Mesenchymal stem cell (in vitro differentiated cells and primary cell): ENCODE results near the gene KLHDC8B.

Experiments
- DNase-seq: peaks from one replicate; pipeline ENCODE4 v3.0.0-alpha.2; 2013
- H2AFZ ChIP-seq: one replicate; pipeline ENCODE4 v1.6.1; 2013; ENCODE audit warnings: low read depth, mild to moderate bottlenecking, control low read depth, inconsistent platforms, low read length, moderate library complexity
- H2AK5ac ChIP-seq: 2 replicates; pipeline ENCODE4 v1.6.1; 2013; ENCODE audit warnings: low read length, moderate library complexity, mild to moderate bottlenecking, inconsistent platforms; ENCODE audit not compliant: severe bottlenecking
- H2BK120ac ChIP-seq: one replicate; pipeline ENCODE4 v1.6.1; 2013; ENCODE audit warnings: low read depth, mild to moderate bottlenecking, inconsistent platforms, low read length, moderate library complexity
- H2BK12ac ChIP-seq, 2 experiments: one replicate each; pipeline ENCODE4 v1.6.1; 2013; ENCODE audit warnings: inconsistent platforms in 2 of 2, low read length in 2 of 2, mild to moderate bottlenecking in 2 of 2, moderate library complexity in 2 of 2, control low read depth in 1 of 2
- H2BK15ac ChIP-seq: one replicate; pipeline ENCODE4 v1.6.1; 2013; ENCODE audit warnings: mild to moderate bottlenecking, low read depth, inconsistent platforms; ENCODE audit not compliant: poor library complexity, severe bottlenecking
- H2BK5ac ChIP-seq: 2 replicates; pipeline ENCODE4 v1.6.1; 2013; ENCODE audit warnings: low read depth, mild to moderate bottlenecking, low read length, control low read depth, inconsistent platforms; ENCODE audit not compliant: poor library complexity, severe bottlenecking
- H3K14ac ChIP-seq, 2 experiments: one replicate each; pipeline ENCODE4 v1.6.1; 2013; ENCODE audit warnings: inconsistent platforms in 2 of 2, low read length in 2 of 2, control low read depth in 1 of 2, mild to moderate bottlenecking in 1 of 2, moderate library complexity in 1 of 2
- H3K18ac ChIP-seq, 2 experiments: one replicate each; pipeline ENCODE4 v1.6.1; 2013; ENCODE audit warnings: inconsistent platforms in 2 of 2, low read length in 2 of 2, control low read depth in 1 of 2, low read depth in 1 of 2, mild to moderate bottlenecking in 1 of 2
- H3K23ac ChIP-seq, 2 experiments: one replicate each; pipeline ENCODE4 v1.6.1; 2013; ENCODE audit warnings: inconsistent platforms in 2 of 2, low read length in 2 of 2, mild to moderate bottlenecking in 2 of 2, moderate library complexity in 2 of 2, control low read depth in 1 of 2
- H3K27ac ChIP-seq: 2 replicates; pipeline ENCODE4 v1.5.1; 2013; ENCODE audit warnings: mild to moderate bottlenecking, moderate library complexity, low read length, control low read depth, inconsistent platforms; ENCODE audit not compliant: poor library complexity, severe bottlenecking
- H3K27me3 ChIP-seq, 2 experiments: 2 replicates each; pipeline versions ENCODE4 v1.6.1 to v1.7.0; 2013; ENCODE audit warnings: low read length in 2 of 2, mild to moderate bottlenecking in 2 of 2, moderate library complexity in 2 of 2, control low read depth in 1 of 2, inconsistent platforms in 1 of 2; ENCODE audit not compliant: control insufficient read depth in 1 of 2, insufficient read depth in 1 of 2
- H3K36me3 ChIP-seq, 2 experiments: 2 replicates each; pipeline versions ENCODE4 v1.6.1 to v1.7.0; 2013; ENCODE audit warnings: low read length in 2 of 2, control low read depth in 1 of 2, inconsistent platforms in 1 of 2, low read depth in 1 of 2, mild to moderate bottlenecking in 1 of 2; ENCODE audit not compliant: insufficient read depth in 2 of 2, control insufficient read depth in 1 of 2
- H3K4ac ChIP-seq, 2 experiments: one replicate each; pipeline ENCODE4 v1.6.1; 2013; ENCODE audit warnings: inconsistent platforms in 2 of 2, low read length in 2 of 2, mild to moderate bottlenecking in 2 of 2, moderate library complexity in 2 of 2, control low read depth in 1 of 2, low read depth in 1 of 2
- H3K4me1 ChIP-seq: 2 replicates; pipeline ENCODE4 v1.6.1; 2013; ENCODE audit warnings: low read depth, low read length, control low read depth; ENCODE audit not compliant: control insufficient read depth, insufficient read depth
- H3K4me2 ChIP-seq: 2 replicates; pipeline ENCODE4 v1.6.1; 2013; ENCODE audit warnings: low read length, mild to moderate bottlenecking, inconsistent platforms; ENCODE audit not compliant: poor library complexity, severe bottlenecking
- H3K4me3 ChIP-seq, 2 experiments: 2 replicates each; pipeline versions ENCODE4 v1.5.1 to v1.7.0; 2013; ENCODE audit warnings: low read length in 2 of 2, mild to moderate bottlenecking in 2 of 2, control low read depth in 1 of 2, low read depth in 1 of 2; ENCODE audit not compliant: insufficient read depth in 1 of 2
- H3K79me1 ChIP-seq: replicated peaks from 2 replicates; pipeline ENCODE4 v1.6.1; 2013; ENCODE audit warnings: mild to moderate bottlenecking, control low read depth, low read length, inconsistent platforms; ENCODE audit not compliant: poor library complexity, severe bottlenecking
- H3K9ac ChIP-seq: 2 replicates; pipeline ENCODE4 v1.7.0; 2013; ENCODE audit warnings: mild to moderate bottlenecking, low read length, moderate library complexity
- H3K9me3 ChIP-seq: 2 replicates; pipeline ENCODE4 v1.7.0; 2013; ENCODE audit warnings: mild to moderate bottlenecking, low read length; ENCODE audit not compliant: control insufficient read depth
- H4K8ac ChIP-seq: one replicate; pipeline ENCODE4 v1.6.1; 2013; ENCODE audit warnings: inconsistent platforms, mild to moderate bottlenecking, low read length, moderate library complexity
- H4K91ac ChIP-seq: one replicate; pipeline ENCODE4 v1.6.1; 2013; ENCODE audit warnings: mild to moderate bottlenecking, low read length, inconsistent platforms
- WGBS: methylation state at CpG from one replicate; pipeline ENCODE4 v1.1.7; 2013; ENCODE audit warnings: mixed read lengths; 5-methylcytosine and 5-hydroxymethylcytosine counted together

Gene KLHDC8B

DNA sequence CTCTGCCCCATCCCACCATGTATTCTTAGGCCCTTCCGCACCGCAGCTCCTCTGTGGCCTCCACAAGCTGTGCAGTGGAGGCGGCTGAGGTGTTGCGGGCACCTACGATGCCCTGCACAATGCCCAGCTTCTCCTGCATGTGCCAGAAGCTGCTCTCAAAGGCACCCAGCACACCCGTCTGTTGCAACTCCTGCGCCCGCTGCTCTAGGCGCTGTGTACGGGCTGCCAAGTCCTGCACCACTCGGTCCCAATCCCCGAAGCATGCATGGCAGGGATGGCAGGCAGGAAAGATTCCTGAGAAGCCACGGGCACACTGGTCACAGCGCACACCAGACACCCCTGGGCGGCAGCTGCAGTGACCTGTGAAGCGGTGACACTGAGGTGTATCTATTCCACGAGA is 47.7 kb upstream of the KLHDC8B start:
- H2BK15ac ChIP-seq: no peak overlapping the region
- no peak overlapping the region for H4K8ac ChIP-seq
- no peak overlapping the region for H3K4me3 ChIP-seq
- H3K9me3 ChIP-seq: no peaks in the 10 kb centered on the region
- no peak overlapping the region for H2BK5ac ChIP-seq
- no peak for DNase-seq
- H3K36me3 ChIP-seq: peaks cover 74 to 77% of the 10 kb centered on the region in 2 experiments
- peaks cover 14% of the 10 kb centered on the region for H3K4me1 ChIP-seq
- no peaks in the 10 kb centered on the region for H3K27me3 ChIP-seq
- H3K23ac ChIP-seq: no peak overlapping the region
- no peak overlapping the region for H3K4ac ChIP-seq
- H4K91ac ChIP-seq: no peak overlapping the region
- no peak overlapping the region for H2BK120ac ChIP-seq
- H2BK12ac ChIP-seq: no peak overlapping the region
- no peak overlapping the region for H2AK5ac ChIP-seq
- H3K79me1 ChIP-seq: peaks cover 35% of the 10 kb centered on the region
- no peak overlapping the region for H3K18ac ChIP-seq
- 98% methylated on average over 17 of the region's 17 CpGs for WGBS
- H2AFZ ChIP-seq: no peak overlapping the region
- no peak overlapping the region for H3K9ac ChIP-seq
- H3K27ac ChIP-seq: no peak overlapping the region
- no peak overlapping the region for H3K4me2 ChIP-seq
- no peak overlapping the region for H3K14ac ChIP-seq

DNA sequence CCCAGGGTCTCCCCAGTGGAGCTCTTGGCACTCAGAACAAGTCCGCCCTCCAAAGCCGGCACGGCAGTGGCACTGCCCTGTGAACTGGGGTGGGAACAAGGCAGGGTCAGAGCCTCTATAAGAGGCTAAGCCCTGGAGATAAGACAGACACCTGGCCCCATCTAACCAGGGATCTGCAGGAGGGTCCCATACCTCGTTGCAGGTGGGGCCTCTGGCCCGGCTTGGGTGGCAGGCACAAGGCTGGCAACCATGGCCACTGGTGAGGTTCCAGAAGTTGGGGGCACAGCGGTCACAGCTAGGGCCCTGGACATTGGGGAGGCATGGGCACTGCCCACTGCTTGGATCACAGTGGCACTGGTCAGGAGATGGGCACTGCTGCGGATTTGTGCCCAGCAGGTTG is 47.2 kb upstream of the KLHDC8B start:
- 98% methylated on average over 7 of the region's 7 CpGs for WGBS
- Histone ChIP-seq H3K4me2 (no peak overlapping the region), H3K9ac (no peak overlapping the region), H3K9me3 (no peaks in the 10 kb centered on the region), H3K18ac (no peak overlapping the region), H3K4me3 (no peak overlapping the region), H2BK12ac (no peak overlapping the region), H3K27ac (no peak overlapping the region), H4K91ac (no peak overlapping the region), H3K14ac (no peak overlapping the region), H3K36me3 (peaks cover 76 to 80% of the 10 kb centered on the region in 2 experiments), H3K4ac (no peak overlapping the region), H3K27me3 (no peaks in the 10 kb centered on the region), H3K79me1 (peaks cover 37% of the 10 kb centered on the region), H3K23ac (no peak overlapping the region), H2BK5ac (no peak overlapping the region), H2BK15ac (no peak overlapping the region), H2AFZ (no peak overlapping the region), H3K4me1 (peaks cover 15% of the 10 kb centered on the region), H2BK120ac (no peak overlapping the region), H4K8ac (no peak overlapping the region), H2AK5ac (no peak overlapping the region)
- DNase-seq: no peak

DNA sequence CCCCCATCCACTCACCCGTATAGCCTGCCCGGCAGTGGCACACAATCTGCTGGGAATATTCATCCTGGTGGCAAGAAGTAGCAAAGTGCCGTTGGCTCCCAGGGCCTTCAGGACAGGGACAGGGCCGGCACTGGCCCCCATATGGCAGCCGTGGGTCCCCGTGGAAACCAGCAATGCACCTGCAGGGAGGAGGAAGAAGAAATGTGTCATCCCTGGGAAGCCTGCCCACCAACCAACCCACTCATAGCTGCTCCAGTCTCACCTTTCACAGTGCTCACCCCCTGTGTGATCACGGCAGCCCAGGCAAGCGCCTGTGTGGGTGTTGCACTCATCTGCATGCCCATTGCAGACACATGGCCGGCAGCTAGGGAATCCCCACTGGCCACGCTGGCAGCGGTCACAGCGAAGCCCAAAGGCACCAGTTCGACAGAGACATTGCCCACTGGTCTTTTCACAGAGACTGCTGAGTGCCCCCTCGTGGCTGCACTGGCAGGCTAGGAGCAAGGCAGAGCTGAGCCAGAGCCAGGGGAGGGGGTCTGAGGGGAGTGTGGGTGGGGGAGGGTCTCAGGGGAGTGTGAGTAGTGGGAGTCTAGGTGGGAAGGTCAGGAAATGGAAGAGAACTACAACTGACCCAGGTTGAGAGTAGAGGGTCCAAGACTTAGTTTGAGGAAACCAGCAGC is 46.3 kb upstream of the KLHDC8B start:
- no peak overlapping the region for H3K4me2 ChIP-seq
- H3K4me3 ChIP-seq: no peak overlapping the region
- H4K8ac ChIP-seq: no peak overlapping the region
- H2BK15ac ChIP-seq: no peak overlapping the region
- no peak overlapping the region for H2AFZ ChIP-seq
- H3K4ac ChIP-seq: no peak overlapping the region
- no peak overlapping the region for H3K27ac ChIP-seq
- DNase-seq: no peak
- no peak overlapping the region for H4K91ac ChIP-seq
- no peak overlapping the region for H2AK5ac ChIP-seq
- no peak overlapping the region for H3K14ac ChIP-seq
- no peak overlapping the region for H2BK5ac ChIP-seq
- H3K36me3 ChIP-seq: peaks cover 86 to 89% of the 10 kb centered on the region in 2 experiments
- H2BK12ac ChIP-seq: no peak overlapping the region
- H3K79me1 ChIP-seq: peaks cover 46% of the 10 kb centered on the region
- H3K18ac ChIP-seq: no peak overlapping the region
- H3K23ac ChIP-seq: no peak overlapping the region
- H3K27me3 ChIP-seq: no peaks in the 10 kb centered on the region
- no peak overlapping the region for H3K9ac ChIP-seq
- no peaks in the 10 kb centered on the region for H3K9me3 ChIP-seq
- peaks cover 14% of the 10 kb centered on the region for H3K4me1 ChIP-seq
- H2BK120ac ChIP-seq: no peak overlapping the region
- 91% methylated on average over 12 of the region's 14 CpGs for WGBS

DNA sequence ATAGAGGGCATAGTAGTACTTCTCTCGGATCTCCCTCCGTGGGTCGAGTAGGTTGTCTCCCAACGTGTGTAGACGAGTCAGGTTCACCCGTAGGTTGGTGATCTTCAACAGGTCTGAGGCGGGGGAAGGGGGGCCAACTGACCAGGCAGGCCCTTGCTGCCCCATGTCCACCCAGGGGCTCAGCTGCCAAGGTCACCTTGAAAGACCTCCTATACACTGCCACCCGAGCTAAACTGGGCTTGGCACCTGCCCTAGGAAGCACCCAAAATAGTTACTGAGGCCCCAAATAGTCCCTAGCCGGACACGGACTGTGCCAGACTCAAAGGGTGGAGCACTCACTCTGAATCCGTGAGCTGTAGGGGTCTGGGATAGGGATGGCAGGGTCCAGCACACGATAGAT is 40.4 kb upstream of the KLHDC8B start:
- Histone ChIP-seq H3K36me3 (peaks cover 51% of the 10 kb centered on the region in 2 experiments), H2BK5ac (no peak overlapping the region), H2AK5ac (no peak overlapping the region), H3K27me3 (no peaks in the 10 kb centered on the region), H3K4ac (no peak overlapping the region), H3K4me3 (peak overlapping the region in 1 of 2 experiments; percentile 92), H3K18ac (no peak overlapping the region), H2BK120ac (no peak overlapping the region), H3K9ac (peak overlapping the region; percentile 10), H2AFZ (no peak overlapping the region), H3K4me1 (peaks cover 39% of the 10 kb centered on the region), H2BK15ac (no peak overlapping the region), H4K91ac (no peak overlapping the region), H3K79me1 (peaks cover 41% of the 10 kb centered on the region), H3K14ac (no peak overlapping the region), H3K4me2 (no peak overlapping the region), H2BK12ac (no peak overlapping the region), H3K27ac (no peak overlapping the region), H3K9me3 (no peaks in the 10 kb centered on the region), H3K23ac (peak overlapping the region in 1 of 2 experiments; percentile 54), H4K8ac (no peak overlapping the region)
- WGBS: 98% methylated on average over 12 of the region's 12 CpGs
- DNase-seq: no peak
